ENCODE data around the gene NLGN3.

NLGN3 gene

DNA sequence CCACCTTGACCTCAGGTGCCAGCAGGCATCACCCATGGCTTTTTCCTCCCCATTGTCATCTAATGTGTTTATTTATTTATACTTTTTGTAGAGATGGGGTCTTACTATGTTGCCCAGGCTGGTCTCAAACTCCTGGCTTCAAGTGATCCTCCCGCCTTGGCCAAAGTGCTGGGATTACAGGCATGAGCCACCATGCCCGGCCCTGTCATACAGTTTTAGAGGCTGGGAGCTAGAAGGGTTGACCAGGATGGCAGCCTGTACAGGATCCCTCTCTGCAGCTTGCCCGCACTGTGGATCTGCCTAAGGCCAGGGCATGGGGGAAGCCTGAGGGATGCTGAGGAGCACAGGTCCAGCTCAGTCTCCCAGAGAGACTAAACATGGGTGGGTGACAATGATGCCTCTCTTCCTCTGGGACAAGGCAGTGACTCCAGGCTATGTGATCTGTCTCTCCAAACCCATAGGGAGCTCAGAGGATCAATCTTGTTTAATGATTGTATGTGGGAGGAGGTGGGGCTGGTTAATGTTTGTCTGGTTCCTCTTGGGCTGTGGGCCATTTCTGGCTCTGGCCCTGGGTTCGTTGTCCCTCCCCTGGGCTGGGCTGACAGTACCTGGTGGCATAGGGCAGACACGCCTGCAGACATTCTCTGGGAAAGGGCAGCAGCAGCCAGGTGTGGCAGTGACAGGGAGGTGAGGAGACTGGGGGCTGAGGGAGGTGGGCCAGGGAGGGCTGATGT, 70.1 kb downstream of the NLGN3 start:
- no peak for DNase-seq (ENCODE audit: low spot score)

- DNase-seq (ENCODE audit: low spot score): no peak
Measured at GRCh38 chrX:71215338-71215912, 70.8 kb downstream of the NLGN3 start.

- no peak for DNase-seq (ENCODE audit: low spot score)
Measured at GRCh38 chrX:71216485-71216884, 71.8 kb downstream of the NLGN3 start.

DNA sequence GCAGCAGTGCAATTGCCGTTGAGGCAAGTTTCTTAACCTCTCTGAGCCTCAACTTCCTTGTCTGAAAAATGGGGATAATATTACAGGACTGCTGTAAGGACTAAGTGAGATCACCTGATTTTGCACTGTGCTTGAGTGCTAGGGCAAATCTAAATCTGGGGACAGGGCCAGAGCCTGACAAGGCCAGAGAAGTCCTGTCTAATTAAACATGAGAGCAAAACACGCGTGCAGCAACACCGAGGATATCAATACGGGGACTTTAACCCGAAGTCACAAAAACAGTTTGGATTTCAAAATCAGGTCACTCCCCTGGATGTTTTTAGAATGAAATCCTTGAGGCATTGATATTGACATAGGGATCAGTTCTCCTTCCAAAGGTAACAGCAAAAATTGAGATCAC, 72.7 kb downstream of the NLGN3 start:
- no peak for DNase-seq (ENCODE audit: low spot score)
